Lung (tissue), 12 donors: ENCODE data around the gene CDK5RAP2. TPM values are rescaled to one million over a fixed set of nuclear protein-coding genes. Genes with fewer than 3 reads are reported as not detected.

Experiments used
- ATAC-seq: fragments of 200-7000 bp; cut with Tn5 transposase; one replicate; pipeline ENCODE4 v1.9.1; 2020; ENCODE audit warnings: moderate number of reproducible peaks; ENCODE audit not compliant: insufficient read depth, low FRiP score
- DNase-seq, 3 donors: peaks; one replicate each; pipeline ENCODE4 v3.0.0-alpha.2; 2013 to 2017
- H3K27ac ChIP-seq, 2 donors: one replicate each; pipeline ENCODE4 v1.5.1; 2013; ENCODE audit warnings: mild to moderate bottlenecking in 2 of 2, moderate library complexity in 2 of 2, control low read depth in 1 of 2, inconsistent platforms in 1 of 2, low read depth in 1 of 2, low read length in 1 of 2
- H3K27me3 ChIP-seq, 3 donors: one replicate each; pipeline ENCODE4 v1.5.1; 2013; ENCODE audit warnings: low read length in 2 of 3; ENCODE audit not compliant: control insufficient read depth in 3 of 3, insufficient read depth in 3 of 3
- H3K36me3 ChIP-seq, 4 donors: one replicate each; pipeline ENCODE4 v1.5.1; 2013; ENCODE audit warnings: low read length in 4 of 4, mild to moderate bottlenecking in 1 of 4, moderate library complexity in 1 of 4; ENCODE audit not compliant: control insufficient read depth in 4 of 4, insufficient read depth in 4 of 4
- H3K4me1 ChIP-seq, 5 donors: one replicate each; pipeline ENCODE4 v1.5.1; 2013; ENCODE audit warnings: low read length in 5 of 5, mild to moderate bottlenecking in 2 of 5, moderate library complexity in 1 of 5; ENCODE audit not compliant: control insufficient read depth in 5 of 5, insufficient read depth in 5 of 5
- H3K4me3 ChIP-seq: one replicate; pipeline ENCODE4 v1.5.1; 2013; ENCODE audit warnings: mild to moderate bottlenecking, control low read depth, moderate library complexity
- H3K9ac ChIP-seq, 2 donors: one replicate each; pipeline ENCODE4 v1.5.1; 2013; ENCODE audit warnings: low read length in 2 of 2, control low read depth in 1 of 2; ENCODE audit not compliant: insufficient read depth in 1 of 2
- H3K9me3 ChIP-seq, 4 donors: one replicate each; pipeline ENCODE4 v1.5.1; 2013; ENCODE audit warnings: low read length in 3 of 4, mild to moderate bottlenecking in 1 of 4, moderate library complexity in 1 of 4; ENCODE audit not compliant: control insufficient read depth in 4 of 4, insufficient read depth in 3 of 4
- WGBS, 2 donors: extraction: QIAGEN DNeasy Blood & Tissue Kit; methylation state at CpG; one replicate each; pipeline ENCODE4 v1.1.7; 2013; 5-methylcytosine and 5-hydroxymethylcytosine counted together
- polyA plus RNA-seq, 2 donors: library from polyadenylated mRNA; stranded (reverse); fragments of 200-250 nt; gene quantifications; one replicate each; pipeline ENCODE4 v1.2.1, GENCODE V29; 2013
- total RNA-seq, 2 donors: library from RNA; depleted of rRNA in 1 of 2; stranded (reverse); fragments of >200 nt in 1 of 2; gene quantifications; one replicate each; pipeline ENCODE4 v1.2.1, GENCODE V29; 2014 to 2021
- TF ChIP-seq, protein P1 (sequence below): IDR thresholded peaks from 2 replicates; pipeline ENCODE4 v1.5.1; 2012; ENCODE audit warnings: mild to moderate bottlenecking; ENCODE audit errors: control extremely low read depth, extremely low read depth
- donor health status: control.
- donor health status: control.
- donor health status: Bipolar disorder and iron deficiency.
- donor health status: healthy.
- donor health status: DM: yes; HTN: yes; CAD: no.

CDK5RAP2 gene
- total and polyA plus RNA-seq, 4 donors: 25.6 to 65.7 (median 35.9) TPM

DNA sequence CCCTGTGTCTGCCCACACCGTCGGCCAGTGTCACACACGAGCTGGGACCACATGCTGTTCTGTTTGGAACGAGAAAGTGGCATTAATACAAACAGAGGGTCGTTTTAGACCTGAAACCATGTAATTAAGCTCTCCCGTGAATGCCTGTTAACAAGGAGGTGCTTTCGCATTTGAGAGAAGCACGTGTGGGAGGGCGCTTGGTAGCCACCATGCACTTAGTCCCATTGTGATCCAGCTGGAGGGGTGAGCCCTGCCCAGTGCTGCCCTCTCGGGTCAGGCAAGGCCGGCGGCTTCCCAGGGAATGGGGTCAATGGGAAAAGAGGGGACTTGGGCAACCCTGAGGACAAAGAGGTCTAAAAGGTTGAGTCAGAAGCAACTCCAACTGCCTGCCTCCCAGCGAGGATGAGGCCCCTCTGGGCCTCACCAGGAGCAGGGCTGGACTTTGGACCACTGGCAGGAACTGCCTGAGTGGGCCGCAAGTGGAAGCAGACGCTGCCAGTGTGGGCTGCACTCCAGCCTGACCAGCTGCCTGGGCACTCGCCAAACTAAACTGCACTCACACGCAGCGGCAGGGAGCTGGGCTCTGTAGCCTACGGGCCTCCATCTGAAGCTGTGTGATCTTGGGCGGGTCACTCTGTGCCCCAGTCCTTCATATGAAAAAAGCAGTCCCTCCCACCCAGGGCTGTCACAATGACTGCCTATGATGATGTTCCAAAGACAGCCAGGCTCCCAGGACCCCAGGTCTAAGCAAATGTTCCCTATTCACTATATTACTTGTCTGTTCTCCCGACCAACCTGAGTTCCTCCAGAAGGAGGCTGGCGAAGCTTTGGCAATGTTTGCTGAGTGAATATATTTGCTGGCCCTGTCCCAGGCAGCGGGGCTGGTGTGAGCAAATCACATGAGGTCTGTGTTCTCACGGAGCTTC is 195.7 kb downstream of the CDK5RAP2 start:
- H3K4me3 ChIP-seq: no peak overlapping the region
- peaks cover 0 to 8% (median 2%) of the 10 kb centered on the region in 4 donors for H3K9me3 ChIP-seq
- H3K27me3 ChIP-seq: no peaks in the 10 kb centered on the region
- no peak overlapping the region for H3K9ac ChIP-seq
- peaks cover 0 to 12% (median 4%) of the 10 kb centered on the region in 4 donors for H3K36me3 ChIP-seq
- peak in 1 of 3 donors; percentile 31 for DNase-seq
- peaks cover 0 to 13% (median 8%) of the 10 kb centered on the region in 5 donors for H3K4me1 ChIP-seq
- no peak overlapping the region for H3K27ac ChIP-seq
- no peak for ATAC-seq
- TF ChIP-seq, protein P1, sequence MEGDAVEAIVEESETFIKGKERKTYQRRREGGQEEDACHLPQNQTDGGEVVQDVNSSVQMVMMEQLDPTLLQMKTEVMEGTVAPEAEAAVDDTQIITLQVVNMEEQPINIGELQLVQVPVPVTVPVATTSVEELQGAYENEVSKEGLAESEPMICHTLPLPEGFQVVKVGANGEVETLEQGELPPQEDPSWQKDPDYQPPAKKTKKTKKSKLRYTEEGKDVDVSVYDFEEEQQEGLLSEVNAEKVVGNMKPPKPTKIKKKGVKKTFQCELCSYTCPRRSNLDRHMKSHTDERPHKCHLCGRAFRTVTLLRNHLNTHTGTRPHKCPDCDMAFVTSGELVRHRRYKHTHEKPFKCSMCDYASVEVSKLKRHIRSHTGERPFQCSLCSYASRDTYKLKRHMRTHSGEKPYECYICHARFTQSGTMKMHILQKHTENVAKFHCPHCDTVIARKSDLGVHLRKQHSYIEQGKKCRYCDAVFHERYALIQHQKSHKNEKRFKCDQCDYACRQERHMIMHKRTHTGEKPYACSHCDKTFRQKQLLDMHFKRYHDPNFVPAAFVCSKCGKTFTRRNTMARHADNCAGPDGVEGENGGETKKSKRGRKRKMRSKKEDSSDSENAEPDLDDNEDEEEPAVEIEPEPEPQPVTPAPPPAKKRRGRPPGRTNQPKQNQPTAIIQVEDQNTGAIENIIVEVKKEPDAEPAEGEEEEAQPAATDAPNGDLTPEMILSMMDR: no peak
- WGBS, 2 donors: 74 to 85% methylated on average over 24 of the region's 24 CpGs

DNA sequence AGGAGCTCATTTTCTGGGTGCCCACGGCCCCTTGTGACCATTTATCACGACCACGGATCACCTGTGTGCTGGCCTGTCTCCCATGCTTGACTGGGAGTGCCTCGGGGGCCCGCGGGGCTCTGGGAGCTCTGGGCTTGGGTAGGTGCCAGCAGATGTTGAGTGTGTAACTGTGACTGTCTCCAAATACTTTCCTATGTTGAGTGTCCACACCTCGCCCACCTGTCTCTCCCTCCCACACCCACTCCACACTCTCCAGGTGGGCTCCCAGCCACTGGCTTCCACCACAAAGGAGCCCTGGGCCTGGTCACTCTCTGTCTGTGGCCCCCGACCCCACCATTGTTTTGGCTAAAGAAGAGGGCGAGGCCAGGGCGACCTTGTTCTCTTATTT is 196.4 kb downstream of the CDK5RAP2 start:
- H3K9me3 ChIP-seq: peaks cover 0 to 12% (median 4%) of the 10 kb centered on the region in 4 donors
- H3K27me3 ChIP-seq: no peaks in the 10 kb centered on the region
- no peak overlapping the region for H3K27ac ChIP-seq
- peaks cover 0 to 9% (median 2%) of the 10 kb centered on the region in 4 donors for H3K36me3 ChIP-seq
- 80 to 94% methylated on average over 10 of the region's 10 CpGs for WGBS, 2 donors
- no peak overlapping the region for H3K4me3 ChIP-seq
- DNase-seq: no peak
- H3K9ac ChIP-seq: no peak overlapping the region
- ATAC-seq: no peak
- peaks cover 0 to 13% (median 8%) of the 10 kb centered on the region in 5 donors for H3K4me1 ChIP-seq
- TF ChIP-seq, protein P1: no peak

DNA sequence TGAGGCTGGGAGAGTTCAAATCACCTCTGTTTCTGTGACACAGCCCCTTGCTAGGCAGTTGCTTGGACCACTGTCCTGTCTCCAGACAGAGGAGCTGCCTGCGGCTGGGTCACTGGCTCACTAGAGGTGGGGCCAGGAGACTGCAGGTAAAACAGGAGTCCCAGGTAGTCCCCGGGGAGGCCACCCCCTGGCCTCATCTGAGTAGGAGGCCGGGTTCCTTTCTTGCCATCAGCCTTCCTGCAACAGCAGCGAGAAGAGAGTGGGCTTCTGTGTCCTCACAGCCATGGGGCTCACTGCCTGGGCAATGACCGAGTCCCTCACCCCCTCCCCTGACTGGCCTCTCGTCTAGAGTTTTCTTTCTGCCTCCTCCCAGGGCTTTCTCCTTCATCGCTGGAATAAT is 197.5 kb downstream of the CDK5RAP2 start:
- no peak overlapping the region for H3K4me3 ChIP-seq
- H3K4me1 ChIP-seq: peaks cover 0 to 19% (median 8%) of the 10 kb centered on the region in 5 donors
- H3K27me3 ChIP-seq: no peaks in the 10 kb centered on the region
- H3K9me3 ChIP-seq: peaks cover 0 to 12% (median 4%) of the 10 kb centered on the region in 4 donors
- 90 to 96% methylated on average over 7 of the region's 7 CpGs for WGBS, 2 donors
- no peak overlapping the region for H3K27ac ChIP-seq
- no peak overlapping the region for H3K9ac ChIP-seq
- no peaks in the 10 kb centered on the region for H3K36me3 ChIP-seq
- DNase-seq (no peak), ATAC-seq (no peak)
- TF ChIP-seq, protein P1: no peak
